Neural cell (in vitro differentiated cells): ENCODE results near the gene DNM1L. TPM values are rescaled to one million over a fixed set of nuclear protein-coding genes. Genes with fewer than 3 reads are reported as not detected.

Source experiments
- H2AFZ ChIP-seq: fragments of 200-600, 300-800 bp; sonication (generic), shearing (Covaris generic); 2 replicates; pipeline ENCODE4 v1.6.0; 2014; ENCODE audit warnings: low read depth, mild to moderate bottlenecking, antibody characterized with exemption, low read length, moderate library complexity
- H3F3A ChIP-seq: fragments of 200-600 bp; shearing (Covaris generic); 2 replicates; pipeline ENCODE4 v1.6.1; 2016; ENCODE audit warnings: mild to moderate bottlenecking, moderate library complexity, mixed read lengths, antibody characterized with exemption, low read length; ENCODE audit not compliant: insufficient read depth, poor library complexity, severe bottlenecking
- H3K27ac ChIP-seq: fragments of 200-600, 300-800 bp; sonication (generic), shearing (Covaris generic); 2 replicates; pipeline ENCODE4 v1.5.1; 2014; ENCODE audit warnings: mild to moderate bottlenecking, low read length, moderate library complexity
- H3K27me3 ChIP-seq: fragments of 300-800, 200-600 bp; sonication (generic), shearing (Covaris generic); 2 replicates; pipeline ENCODE4 v1.6.0; 2014; ENCODE audit warnings: mild to moderate bottlenecking, low read depth, low read length, moderate library complexity; ENCODE audit not compliant: insufficient read depth
- H3K36me3 ChIP-seq: fragments of 300-800, 200-600 bp; sonication (generic), shearing (Covaris generic); 2 replicates; pipeline ENCODE4 v1.5.1; 2014; ENCODE audit warnings: mild to moderate bottlenecking, antibody characterized with exemption, low read length, moderate library complexity; ENCODE audit not compliant: insufficient read depth
- H3K4me2 ChIP-seq: fragments of 300-800, 200-600 bp; sonication (generic), shearing (Covaris generic); 2 replicates; pipeline ENCODE4 v1.6.0; 2014; ENCODE audit warnings: mild to moderate bottlenecking, low read length
- H3K4me3 ChIP-seq: fragments of 300-800, 200-600 bp; sonication (generic), shearing (Covaris generic); 2 replicates; pipeline ENCODE4 v1.5.1; 2014; ENCODE audit warnings: mild to moderate bottlenecking, low read length, moderate library complexity
- H3K79me2 ChIP-seq: fragments of 200-600 bp; shearing (Covaris generic); replicated peaks from 2 replicates; pipeline ENCODE4 v1.6.0; 2014; ENCODE audit warnings: mild to moderate bottlenecking, low read length, moderate library complexity; ENCODE audit not compliant: insufficient read depth
- H3K9ac ChIP-seq: fragments of 300-800, 200-600 bp; sonication (generic), shearing (Covaris generic); 2 replicates; pipeline ENCODE4 v1.6.1; 2016; ENCODE audit warnings: mild to moderate bottlenecking, low read length, mixed read lengths
- H3K9me2 ChIP-seq: fragments of 200-600 bp; shearing (Covaris generic); 2 replicates; pipeline ENCODE4 v1.6.1; 2016; ENCODE audit warnings: mild to moderate bottlenecking, low read length, mixed read lengths; ENCODE audit not compliant: insufficient read depth
- H3K9me3 ChIP-seq: fragments of 200-600, 300-800 bp; sonication (generic), shearing (Covaris generic); 2 replicates; pipeline ENCODE4 v1.6.1; 2016; ENCODE audit warnings: mild to moderate bottlenecking, mixed run types, low read length, moderate library complexity, mixed read lengths
- H4K20me1 ChIP-seq: fragments of 200-600 bp; shearing (Covaris generic); 2 replicates; pipeline ENCODE4 v1.6.1; 2016; ENCODE audit warnings: mild to moderate bottlenecking, mixed run types; ENCODE audit not compliant: insufficient read depth
- CTCF ChIP-seq: fragments of 450-650 bp; IDR thresholded peaks from 2 replicates; pipeline ENCODE4 v1.5.1; 2014; ENCODE audit warnings: antibody characterized with exemption, mild to moderate bottlenecking, moderate library complexity; ENCODE audit not compliant: poor library complexity, severe bottlenecking
- EP300 ChIP-seq: fragments of 450-650 bp; conservative IDR thresholded peaks from 2 replicates; pipeline ENCODE4 v1.6.1; 2014; ENCODE audit warnings: antibody characterized with exemption, mild to moderate bottlenecking, moderate library complexity; ENCODE audit not compliant: poor library complexity, severe bottlenecking
- EZH2 ChIP-seq: fragments of 200-600, 300-800 bp; shearing (Covaris generic), sonication (generic); IDR thresholded peaks from 2 replicates; pipeline ENCODE4 v1.6.1; 2014; ENCODE audit warnings: antibody characterized with exemption, low read length, borderline replicate concordance, mild to moderate bottlenecking; ENCODE audit not compliant: insufficient read depth, poor library complexity, severe bottlenecking
- MXI1 ChIP-seq: fragments of 450-650 bp; conservative IDR thresholded peaks from 2 replicates; pipeline ENCODE4 v1.6.1; 2014; ENCODE audit warnings: antibody characterized with exemption, mild to moderate bottlenecking; ENCODE audit not compliant: poor library complexity, severe bottlenecking
- POLR2AphosphoS5 ChIP-seq: IDR thresholded peaks from 2 replicates; pipeline ENCODE4 v1.6.1; 2012
- RAD21 ChIP-seq: fragments of 450-650 bp; conservative IDR thresholded peaks from 2 replicates; pipeline ENCODE4 v1.6.1; 2014; ENCODE audit warnings: antibody characterized with exemption, mild to moderate bottlenecking, moderate library complexity
- REST ChIP-seq: IDR thresholded peaks from 2 replicates; pipeline ENCODE4 v1.6.1; 2012; ENCODE audit warnings: borderline replicate concordance
- SMC3 ChIP-seq: fragments of 450-650 bp; conservative IDR thresholded peaks from 2 replicates; pipeline ENCODE4 v1.6.1; 2014; ENCODE audit warnings: antibody characterized with exemption, mild to moderate bottlenecking, moderate library complexity; ENCODE audit not compliant: poor library complexity
- TAF1 ChIP-seq: IDR thresholded peaks from 2 replicates; pipeline ENCODE4 v1.6.1; 2012; ENCODE audit warnings: low read depth
- polyA minus RNA-seq: library from RNA; depleted of rRNA, polyadenylated mRNA; stranded (reverse); fragments of >200 nt; gene quantifications from 2 replicates; pipeline ENCODE4 v1.2.3, GENCODE V29; 2014
- polyA plus RNA-seq: library from polyadenylated mRNA; depleted of rRNA; stranded (reverse); fragments of >200 nt; gene quantifications from 2 replicates; pipeline ENCODE4 v1.2.3, GENCODE V29; 2014

Gene DNM1L
- polyA plus RNA-seq, result 168 and 182 TPM in 2 replicates
- 190 and 212 TPM in 2 replicates for polyA minus RNA-seq

DNA sequence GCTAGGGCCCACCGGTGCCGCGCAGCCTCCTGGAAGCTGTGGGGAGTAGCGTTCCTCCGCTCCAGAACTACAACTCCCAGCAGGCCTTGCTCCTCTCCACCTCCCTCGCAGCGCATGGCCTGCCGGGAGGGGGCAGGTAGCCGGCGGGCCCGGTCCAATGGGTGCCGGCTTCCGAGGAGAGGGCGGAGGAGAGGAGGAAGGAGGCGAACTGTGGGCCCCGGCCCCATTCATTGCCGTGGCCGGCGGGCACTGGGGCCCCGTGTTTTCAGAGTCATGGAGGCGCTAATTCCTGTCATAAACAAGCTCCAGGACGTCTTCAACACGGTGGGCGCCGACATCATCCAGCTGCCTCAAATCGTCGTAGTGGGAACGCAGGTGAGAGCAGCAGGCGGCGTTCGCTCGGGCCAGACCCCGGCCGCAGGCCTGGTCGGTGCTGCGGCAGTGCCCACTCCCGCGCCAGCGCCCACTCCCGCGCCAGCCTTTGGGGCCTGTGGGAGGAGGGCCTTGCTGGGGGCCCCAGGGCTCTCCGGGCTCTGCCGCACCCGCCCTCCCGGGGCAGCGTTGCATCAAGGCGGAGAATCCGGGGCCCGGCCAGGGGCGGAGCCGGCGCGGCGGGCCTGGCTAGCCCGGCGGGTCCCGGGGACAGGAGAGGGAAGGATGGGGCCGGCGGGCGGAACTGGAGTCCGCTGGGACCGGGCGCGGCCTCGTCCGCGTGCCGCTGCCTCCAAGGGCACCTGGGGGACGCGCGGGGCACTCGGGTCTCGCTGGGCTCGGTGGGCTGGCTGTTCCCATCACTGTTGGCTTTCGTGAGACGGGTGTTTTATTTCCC lies at the start of gene DNM1L:
TSS of gene DNM1L (plus strand) at position 211 of the 829 bp plus-strand sequence. CDS start at position 274, 63 bp downstream.
- Histone ChIP-seq H3K9me2 (no peaks in the 10 kb centered on the region), H3K36me3 (no peaks in the 10 kb centered on the region), H2AFZ (peak within 1 kb of the TSS; percentile 90), H3K9ac (peak within 1 kb of the TSS; percentile 88), H3K27ac (peak within 1 kb of the TSS; percentile 87), H3K79me2 (peaks cover 39% of the 10 kb centered on the region), H4K20me1 (no peaks in the 10 kb centered on the region), H3K27me3 (no peaks in the 10 kb centered on the region), H3F3A (peaks cover 6% of the 10 kb centered on the region), H3K4me3 (peak within 1 kb of the TSS; percentile 95), H3K4me2 (peak within 1 kb of the TSS; percentile 80), H3K9me3 (no peaks in the 10 kb centered on the region)
- TF ChIP-seq SMC3 (peak; percentile 32), REST (peak; percentile 36), MXI1 (peak; percentile 72), TAF1 (peak; percentile 78), RAD21 (no peak), EP300 (no peak), CTCF (peak; percentile 52), EZH2 (no peak), POLR2AphosphoS5 (peak; percentile 84)

DNA sequence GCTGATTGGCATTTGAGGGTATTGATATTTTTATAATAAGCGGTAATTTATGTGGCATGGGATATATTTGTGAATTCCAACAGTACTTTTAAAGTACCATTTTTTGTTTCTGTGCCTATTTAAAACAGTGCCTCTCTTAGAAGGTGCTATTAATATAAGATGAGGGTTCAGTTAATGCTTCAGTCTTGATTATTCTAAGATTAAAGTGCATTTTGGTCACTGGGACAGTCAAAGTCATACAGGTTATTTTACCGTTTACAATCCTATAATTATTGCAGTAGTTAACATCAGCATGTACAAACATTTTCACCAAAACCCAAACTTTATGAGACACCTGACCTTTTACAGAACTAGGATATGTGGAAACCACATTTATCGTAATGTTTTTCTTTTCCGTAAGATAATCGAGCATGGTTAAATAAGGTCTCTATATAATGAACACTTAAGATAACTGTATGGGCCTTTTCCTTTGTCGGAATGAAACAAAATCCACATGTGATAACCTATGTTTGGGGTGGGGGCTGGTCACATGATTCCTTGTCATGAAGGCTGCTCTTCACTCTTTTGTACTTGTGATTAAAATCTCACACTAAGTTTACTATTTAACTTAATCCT lies 37.7 kb upstream of the DNM1L start:
- Histone ChIP-seq H3K9ac (no peak overlapping the region), H3K36me3 (peaks cover 3% of the 10 kb centered on the region)

More for the DNA sequence above, 37.7 kb upstream of the DNM1L start:
- H3K9me2 ChIP-seq, result no peaks in the 10 kb centered on the region
- no peak overlapping the region for H2AFZ ChIP-seq
- H3F3A ChIP-seq, result no peaks in the 10 kb centered on the region
- H3K79me2 ChIP-seq, result no peaks in the 10 kb centered on the region
- H3K4me2 ChIP-seq, result no peak overlapping the region
- no peak overlapping the region for H3K4me3 ChIP-seq
- no peak overlapping the region for H3K27ac ChIP-seq
- no peak for TF ChIP-seq TAF1
- no peak for TF ChIP-seq MXI1
- no peak for TF ChIP-seq REST
- no peaks in the 10 kb centered on the region for H4K20me1 ChIP-seq
- H3K9me3 ChIP-seq, result no peaks in the 10 kb centered on the region
- no peaks in the 10 kb centered on the region for H3K27me3 ChIP-seq
